ENCODE measurements around the gene ACACA. TPM values are rescaled to one million over a fixed set of nuclear protein-coding genes. Genes with fewer than 3 reads are reported as not detected.
A peak's percentile ranks its signal among the peaks of the same experiment; 100 is the strongest.
"Not testable (repeated sequence)": the region's sequence is repeated elsewhere in the genome, so short reads cannot be mapped to it uniquely, and the experiment has no call there.

ACACA gene
- total RNA-seq, 1 experiment from 2014 or later: 43.6 TPM

DNA sequence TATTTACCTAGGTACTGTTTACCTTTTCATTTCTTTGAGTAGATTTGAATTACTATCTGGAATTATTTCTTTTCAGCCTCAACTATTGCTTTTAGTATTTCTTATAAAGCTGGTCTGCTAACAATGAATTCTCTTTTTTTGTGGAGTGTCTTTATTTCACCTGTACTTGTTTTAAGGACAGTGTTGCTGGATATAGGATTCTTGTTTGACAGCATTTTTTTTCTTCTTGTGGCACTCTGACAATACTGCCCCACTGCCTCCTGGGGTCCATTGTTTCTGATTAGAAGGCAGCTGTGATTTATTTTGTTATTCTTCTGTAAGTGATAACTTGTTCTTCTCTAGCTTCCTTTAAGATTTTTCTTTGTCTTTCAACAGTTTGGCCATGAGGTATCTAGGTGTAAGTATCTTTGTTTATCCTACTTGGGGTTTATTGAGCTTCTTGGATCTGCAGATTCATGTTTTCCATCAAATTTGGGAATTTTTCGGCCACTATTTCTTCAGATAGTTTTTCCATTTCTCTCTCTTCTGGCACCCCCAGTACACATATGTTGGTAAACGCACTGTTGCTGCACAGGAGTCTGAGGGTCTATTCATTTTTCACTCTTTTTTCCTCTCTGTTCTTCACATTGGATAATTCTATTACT is 327.4 kb downstream of the ACACA start:
- DNase-seq (ENCODE audit: low read depth): no peak

DNA sequence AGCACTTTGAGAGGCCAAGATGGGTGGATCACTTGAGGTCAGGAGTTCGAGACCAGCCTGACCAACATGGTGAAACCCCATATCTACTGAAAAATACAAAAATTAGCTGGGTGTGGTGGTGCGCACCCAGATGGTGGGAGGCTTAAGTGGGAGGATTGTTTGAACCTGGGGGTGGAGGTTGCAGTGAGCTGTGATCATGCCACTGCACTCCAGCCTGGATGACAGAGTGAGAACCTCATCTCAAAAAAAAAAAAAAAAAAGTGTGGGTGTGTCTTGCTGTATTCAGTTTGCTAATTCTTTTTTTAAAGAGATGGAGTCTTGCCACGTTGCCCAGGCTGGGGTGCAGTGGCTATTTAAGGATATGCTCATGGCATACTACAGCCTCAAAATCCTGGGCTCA is 333.2 kb downstream of the ACACA start:
- DNase-seq (ENCODE audit: low read depth): not testable (repeated sequence)

DNA sequence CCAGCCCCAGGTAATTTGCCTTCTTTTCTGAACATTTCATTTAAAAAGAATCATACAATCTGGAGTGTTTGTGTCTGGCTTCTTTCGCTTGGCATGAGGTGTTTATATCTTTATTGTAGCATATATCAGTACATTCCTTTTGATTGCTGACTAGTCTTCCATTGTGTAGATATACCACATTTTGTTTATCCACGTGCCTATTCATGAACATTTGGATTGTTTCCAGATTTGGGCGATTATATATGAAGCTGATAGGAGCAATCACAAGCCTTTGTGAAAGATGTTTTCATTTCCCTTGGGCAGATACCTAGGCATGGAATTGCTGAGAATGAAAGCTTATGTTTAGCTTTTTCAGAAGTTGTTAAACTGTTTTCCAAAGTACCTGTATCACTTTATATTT is 337.5 kb downstream of the ACACA start:
- no peak for DNase-seq (ENCODE audit: low read depth)

DNA sequence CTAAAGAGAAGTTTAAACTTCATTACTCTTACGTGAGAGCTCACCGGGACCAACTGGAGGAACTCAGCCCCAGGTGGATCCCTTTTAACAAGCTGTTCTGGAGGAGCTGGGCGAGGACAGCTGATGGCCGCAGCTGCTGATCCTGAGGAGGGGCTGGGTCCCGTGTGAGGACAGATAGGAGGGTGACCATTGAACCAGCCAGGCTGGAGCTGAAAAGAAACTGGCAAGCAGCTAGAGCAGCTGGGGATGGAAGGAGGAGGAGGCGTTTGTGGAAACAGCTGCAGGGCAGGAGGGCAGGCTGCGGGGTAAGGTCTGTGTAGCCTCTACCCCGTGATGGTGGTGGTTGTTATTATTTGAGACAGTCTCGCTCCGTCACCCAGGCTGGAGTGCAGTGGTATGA is 338.4 kb downstream of the ACACA start:
- no peak for DNase-seq (ENCODE audit: low read depth)

DNA sequence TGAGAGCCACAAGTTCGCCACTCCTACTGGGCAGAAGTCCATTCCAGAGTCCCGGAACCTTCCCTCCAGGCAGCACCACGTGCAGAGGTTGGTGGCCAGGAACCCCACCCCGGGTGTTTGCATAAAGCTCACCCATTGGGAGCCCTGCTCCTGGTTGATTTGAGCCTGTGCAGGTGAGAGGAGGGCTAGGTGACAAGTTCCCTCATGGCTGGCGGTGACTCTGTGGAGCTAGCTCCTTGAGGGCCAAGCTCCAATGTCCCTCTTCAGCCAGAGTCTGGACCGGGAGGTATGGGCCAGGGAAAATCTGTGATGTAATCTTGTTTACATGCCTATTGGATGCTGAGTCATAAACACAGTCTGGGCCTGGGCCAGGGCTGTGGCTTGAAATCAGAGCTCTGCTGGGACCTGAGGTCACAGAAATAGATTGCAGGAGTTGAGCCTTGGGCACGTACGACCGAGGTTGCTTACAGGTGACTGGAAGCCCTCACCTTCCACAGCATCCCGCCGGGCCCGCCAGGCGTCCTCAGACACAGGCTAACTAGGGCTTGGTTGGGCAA is 339.0 kb downstream of the ACACA start:
- peak; percentile 64 for DNase-seq (ENCODE audit: low read depth)

DNA sequence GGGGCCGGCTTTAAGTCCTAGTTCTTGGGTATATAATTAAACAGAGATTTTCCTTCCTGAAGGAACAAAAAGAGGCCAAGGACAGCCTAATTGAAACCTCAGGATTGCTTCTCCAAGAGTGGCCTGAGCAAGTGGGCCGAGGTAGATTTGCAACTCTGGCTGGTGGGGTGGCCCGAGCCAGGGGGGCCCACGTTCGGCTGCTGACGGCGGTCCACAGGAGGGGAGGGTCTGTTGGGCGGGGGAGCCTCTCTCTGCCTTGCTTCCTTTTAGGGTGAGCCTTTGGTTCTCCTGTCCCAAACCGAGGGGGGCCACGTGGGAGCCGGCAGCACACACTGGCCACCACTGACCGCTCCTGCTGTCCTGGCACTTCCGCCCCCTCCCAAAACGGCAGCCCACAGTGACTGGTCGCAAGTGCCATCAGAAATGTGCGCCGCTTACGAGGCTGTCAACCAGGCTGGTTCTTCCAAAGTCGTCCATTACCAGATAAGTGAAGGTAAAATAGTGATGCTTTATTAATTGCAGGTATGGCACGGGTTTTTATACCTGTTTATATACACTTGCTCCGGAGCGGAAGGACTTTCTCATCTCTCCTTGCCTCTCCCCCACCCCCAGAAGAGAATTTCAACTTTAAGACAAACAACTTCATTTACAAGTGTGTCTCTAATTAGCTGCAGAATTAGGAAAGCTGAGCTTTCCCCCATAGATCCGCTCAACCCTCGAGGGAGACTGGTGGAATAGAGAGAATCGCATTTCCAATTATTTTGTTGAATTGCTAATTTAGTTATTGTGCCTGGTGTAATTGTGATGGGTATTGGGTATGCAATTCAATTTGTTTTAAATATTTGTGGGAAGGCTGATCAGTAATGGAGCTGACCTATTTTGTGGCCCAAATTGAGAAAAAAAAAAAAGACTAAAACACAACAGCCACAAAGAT is 340.0 kb downstream of the ACACA start:
- DNase-seq (ENCODE audit: low read depth): no peak

DNA sequence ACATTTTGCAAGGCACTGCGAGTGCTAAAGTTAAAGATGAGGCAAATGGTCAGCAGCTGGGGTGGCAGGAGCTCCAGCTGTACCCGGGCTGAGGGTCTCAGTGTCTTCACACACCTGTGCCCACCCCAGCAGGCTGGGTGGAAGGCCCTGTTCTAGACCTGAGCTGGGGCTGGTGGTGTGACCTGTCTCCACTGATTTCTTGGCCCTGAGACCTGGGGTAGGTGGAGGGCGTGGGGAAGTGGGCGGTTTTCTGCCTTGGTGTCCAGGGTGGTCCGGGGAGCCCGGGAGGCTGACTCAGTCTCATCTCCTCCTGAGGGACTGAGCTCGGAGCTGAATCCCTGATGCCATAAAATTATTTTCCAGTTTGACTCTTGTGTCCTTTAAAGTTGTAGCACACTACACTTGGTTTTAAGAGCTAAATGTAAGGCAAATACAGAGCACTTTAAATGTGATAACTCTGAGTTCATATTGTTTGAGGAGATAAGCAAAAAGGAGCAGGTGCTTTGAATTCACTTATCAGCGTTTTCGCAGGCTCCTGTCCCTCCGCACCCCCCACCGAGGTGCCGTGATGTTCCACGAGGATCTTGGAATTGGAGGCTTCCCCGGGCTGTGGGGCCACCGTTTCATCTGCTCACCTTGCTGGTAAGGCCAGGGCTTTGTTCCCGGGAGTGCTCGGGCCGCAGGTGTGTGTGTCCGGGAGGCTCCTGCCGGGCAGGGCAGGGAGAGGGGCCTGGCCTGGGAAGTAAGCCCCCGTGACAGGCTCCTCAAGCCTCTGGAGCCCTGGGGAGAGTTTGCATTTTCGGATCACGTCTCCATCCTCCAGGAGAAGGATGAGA is 340.9 kb downstream of the ACACA start:
- no peak for DNase-seq (ENCODE audit: low read depth)

DNA sequence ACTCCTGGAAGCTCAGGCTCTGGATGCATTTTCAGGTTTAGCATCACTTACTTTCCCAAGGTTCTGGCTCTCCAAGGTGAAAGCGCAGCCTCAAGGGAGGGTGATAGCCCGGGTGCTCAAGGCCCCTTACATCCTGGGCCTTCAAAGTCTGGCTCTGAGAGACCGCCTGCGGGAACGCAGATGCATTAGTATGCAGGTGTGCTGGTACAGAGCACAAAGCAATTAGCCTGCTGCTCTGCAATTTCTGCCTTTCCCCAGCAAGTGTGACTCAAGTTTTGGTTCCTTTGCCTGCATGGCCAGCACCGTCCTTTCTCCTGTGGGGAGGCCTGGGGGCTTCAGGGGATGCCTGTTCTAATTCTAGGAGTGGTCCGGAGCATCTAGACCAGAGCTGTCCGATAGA is 341.7 kb downstream of the ACACA start:
- no peak for DNase-seq (ENCODE audit: low read depth)

DNA sequence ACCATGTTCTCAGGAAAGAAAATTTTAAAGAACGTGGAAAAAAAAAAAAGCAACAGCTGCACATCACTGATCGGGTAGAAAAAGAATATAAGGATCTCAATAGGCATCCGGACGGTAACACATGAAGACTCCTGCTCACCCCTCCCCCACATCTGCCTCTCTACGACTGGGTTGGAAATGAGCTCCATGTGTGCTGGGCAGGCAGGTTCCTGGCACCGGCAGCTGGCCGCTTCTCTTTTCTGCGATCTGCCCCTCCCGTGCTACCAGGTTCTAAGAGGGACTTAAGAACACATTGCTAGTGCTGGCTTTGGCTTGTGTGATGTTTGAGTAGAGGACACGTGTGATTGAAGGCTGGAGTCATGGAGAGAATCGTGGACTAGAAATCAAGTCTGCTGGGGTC is 342.4 kb downstream of the ACACA start:
- no peak for DNase-seq (ENCODE audit: low read depth)

DNA sequence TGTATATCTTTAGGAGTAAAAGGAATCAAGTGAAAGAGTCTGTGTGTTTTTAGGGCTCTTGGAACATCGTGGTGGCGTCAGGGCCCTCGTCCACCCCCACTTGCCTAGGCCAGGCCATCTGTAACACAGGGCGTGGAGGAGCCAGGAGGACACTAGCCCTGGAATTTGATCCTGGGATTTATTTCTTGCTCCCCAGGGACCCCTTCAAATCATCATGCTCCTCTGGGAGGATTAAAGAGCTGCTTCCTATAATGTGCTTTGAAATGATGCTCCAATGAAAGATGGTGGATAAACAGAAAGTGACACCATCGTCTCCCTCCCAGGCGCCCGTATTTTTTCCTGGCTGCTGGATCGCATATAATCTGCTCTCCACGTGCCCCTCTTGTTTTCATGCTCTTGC is 344.6 kb downstream of the ACACA start:
- no peak for DNase-seq (ENCODE audit: low read depth)

DNA sequence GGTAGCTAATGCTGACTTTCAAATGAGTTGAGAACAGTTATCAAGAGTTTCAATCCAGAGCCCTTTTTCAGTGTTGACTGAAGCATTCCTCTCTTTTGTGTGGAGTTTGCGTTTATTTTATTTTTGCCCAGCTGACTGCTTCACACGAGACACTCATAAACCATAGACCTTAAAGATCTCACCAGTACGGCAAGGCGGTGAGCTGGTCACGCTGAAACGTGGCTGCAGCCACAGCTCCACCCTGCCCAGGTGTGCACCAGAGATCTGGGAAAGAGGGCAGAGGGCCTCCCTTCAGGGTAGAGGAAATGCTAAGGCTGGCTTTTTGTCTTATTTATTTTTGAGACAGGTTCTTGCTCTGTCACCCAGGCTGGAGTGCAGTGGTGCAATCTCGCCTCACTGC is 345.7 kb downstream of the ACACA start:
- no peak for DNase-seq (ENCODE audit: low read depth)

DNA sequence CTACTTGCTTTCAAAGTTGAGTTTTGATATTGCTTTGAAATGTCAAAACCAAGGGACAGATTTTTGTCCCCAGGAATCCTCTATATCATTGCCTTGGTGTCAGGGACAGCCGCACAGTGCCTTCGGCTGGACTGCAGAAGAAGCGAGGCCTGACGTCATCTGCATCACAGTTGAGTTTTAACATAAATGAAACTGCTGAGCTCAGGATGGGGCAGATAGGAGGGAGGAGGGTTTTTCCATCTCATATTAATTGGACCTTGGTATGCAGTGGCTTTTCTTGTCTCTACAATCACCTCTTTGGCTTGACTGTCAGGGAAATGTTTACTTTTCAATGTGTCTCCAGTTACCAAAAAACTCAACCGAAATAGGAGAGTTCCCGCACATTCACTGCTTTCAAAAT is 346.5 kb downstream of the ACACA start:
- no peak for DNase-seq (ENCODE audit: low read depth)

DNA sequence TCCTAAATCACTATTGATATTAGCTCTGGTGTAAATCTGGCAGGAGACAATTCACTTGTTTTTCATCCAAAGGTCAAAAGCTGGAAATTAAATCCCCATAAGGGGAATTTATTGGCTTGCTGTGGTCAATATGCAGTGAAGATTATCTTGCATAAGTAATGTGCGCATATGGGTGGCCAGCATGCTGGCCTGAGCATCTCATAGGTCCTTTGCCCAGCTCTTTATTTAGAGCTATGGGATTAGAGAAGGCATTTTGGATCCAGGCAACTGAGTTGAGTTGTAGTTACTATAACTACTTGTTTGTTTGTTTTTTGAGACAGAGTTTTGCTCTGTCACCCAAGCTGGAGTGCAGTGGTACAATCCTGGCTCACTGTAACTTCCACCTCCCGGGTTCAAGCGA is 347.1 kb downstream of the ACACA start:
- no peak for DNase-seq (ENCODE audit: low read depth)

DNA sequence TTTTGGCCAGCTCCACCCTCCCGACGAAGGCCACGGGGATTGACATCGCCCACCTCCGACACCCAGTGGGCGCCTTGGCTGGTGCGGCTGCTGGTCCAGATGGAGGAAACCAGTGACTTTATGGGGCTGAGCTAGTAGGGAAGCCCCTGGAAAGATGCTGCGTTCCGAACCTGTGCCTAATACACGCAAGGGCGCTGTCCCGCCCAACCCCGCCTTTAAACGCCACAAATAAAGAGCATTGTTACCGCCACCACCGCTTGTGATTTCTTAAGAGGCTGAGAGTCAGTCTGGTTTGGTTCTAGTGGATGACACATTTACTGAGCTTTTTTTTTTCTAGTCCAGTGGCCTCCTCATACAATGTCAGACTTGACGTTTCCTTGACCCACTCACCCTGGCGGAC is 350.0 kb downstream of the ACACA start:
- no peak for DNase-seq (ENCODE audit: low read depth)

DNA sequence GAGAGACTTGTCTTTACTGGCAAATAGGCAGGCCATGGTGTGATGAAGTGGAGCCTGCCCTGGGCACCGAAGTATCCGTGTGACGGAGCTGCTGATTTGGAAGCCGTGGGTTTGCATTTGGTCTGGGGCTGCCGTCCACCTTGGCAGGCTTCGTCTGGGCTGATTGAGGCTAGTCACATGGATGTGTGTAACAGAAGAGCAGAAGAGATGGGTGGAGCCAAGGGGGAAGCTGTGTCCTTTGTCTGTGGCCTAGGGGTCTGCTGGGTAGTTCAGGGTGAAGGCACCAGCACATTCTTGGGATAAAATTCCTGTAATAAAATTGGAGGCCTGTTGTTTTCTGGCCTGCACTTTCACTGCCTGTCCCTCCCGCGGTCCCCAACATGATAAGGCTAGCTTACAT is 351.7 kb downstream of the ACACA start:
- no peak for DNase-seq (ENCODE audit: low read depth)

DNA sequence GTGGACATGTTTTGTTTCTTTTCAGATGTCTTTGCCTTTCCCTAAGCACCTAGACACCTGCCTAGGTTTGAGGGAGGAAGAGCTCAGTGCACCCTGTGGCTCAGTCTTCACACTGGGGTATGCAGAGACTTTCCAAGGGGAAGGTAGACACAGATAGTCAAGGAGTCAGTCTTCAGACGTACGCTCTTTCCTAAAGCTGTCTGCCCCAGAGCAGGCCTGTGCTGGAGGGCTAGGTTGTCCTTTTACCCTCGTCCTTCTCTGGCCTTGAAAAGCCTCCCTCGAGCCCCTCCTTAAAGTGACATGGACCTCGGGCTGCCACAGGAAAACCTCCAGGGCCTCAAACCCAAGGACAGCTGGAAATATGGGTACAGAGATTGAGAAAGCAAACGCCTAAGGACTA is 354.2 kb downstream of the ACACA start:
- no peak for DNase-seq (ENCODE audit: low read depth)

DNA sequence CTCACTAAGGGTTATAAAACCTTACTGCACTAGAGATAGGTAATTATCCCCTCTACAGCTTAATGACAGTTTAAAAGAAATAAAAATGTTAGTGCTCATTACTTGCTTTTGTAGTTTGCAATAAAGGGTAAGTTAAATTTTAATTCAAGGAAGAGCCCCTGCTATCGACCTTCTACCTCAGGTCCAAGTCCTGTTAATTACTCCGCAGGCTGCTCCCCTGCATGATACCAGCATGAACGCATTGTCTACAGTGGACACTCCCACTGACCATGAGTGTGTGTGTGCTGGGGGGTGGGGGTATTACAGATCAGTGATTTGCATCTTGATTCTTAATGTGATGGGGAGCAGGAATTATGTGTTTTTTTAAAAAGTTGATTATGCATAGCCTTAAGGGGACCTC is 354.8 kb downstream of the ACACA start:
- DNase-seq (ENCODE audit: low read depth): no peak

DNA sequence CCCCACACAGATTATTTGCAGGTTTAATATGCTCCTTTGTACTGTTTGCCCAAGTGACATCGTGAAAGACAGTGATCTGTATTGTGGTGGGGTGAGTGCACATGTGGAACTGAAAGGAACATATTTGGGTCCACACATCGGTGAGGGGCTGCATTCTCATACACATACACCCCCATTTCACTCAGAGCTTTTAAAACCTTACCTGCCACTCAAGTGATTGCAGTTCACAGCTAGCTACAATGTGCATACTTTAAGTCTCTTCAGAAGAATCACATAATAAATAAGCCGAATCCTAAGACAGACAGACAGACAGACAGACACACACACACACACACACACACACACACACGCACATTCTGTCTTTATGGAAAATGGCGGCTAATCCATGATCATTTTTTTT is 355.3 kb downstream of the ACACA start:
- no peak for DNase-seq (ENCODE audit: low read depth)

DNA sequence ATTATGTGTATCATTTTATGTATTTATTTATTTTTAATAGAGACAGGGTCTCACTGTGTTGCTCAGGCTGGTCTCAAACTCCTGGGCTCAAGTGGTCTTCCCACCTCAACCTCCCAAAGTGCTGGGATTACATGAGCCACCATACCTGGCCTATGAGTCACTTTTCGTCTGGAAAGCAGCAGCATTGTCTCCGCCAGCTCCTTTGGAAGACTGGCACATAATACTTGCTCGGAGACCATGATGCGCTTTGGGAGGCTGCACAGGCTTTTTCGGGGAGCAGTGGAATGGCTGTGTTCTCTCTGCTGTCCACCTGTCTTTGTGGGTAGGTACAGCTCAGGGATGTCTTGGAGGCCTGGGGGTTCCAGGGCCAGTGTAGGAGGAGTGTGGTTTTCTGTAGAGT is 355.7 kb downstream of the ACACA start:
- DNase-seq (ENCODE audit: low read depth): no peak

DNA sequence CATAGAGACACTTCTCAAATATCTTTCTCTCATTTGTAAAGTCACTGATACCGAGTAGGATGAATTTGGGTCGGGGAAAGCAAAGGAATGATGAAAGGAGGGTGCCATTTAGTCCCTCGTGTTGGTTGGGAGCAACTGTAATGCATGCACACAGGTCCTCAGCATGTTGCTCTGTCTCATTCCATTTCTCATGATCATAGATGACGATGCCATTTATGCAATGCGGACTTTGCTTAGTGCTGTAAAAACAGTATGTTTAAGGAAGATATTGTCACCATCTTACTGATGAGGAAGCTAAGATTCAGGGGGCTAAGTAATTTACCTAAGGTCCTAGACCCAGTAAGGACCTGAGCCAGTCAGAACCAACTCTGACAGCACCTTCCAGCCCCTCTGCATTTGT is 357.8 kb downstream of the ACACA start:
- no peak for DNase-seq (ENCODE audit: low read depth)

DNA sequence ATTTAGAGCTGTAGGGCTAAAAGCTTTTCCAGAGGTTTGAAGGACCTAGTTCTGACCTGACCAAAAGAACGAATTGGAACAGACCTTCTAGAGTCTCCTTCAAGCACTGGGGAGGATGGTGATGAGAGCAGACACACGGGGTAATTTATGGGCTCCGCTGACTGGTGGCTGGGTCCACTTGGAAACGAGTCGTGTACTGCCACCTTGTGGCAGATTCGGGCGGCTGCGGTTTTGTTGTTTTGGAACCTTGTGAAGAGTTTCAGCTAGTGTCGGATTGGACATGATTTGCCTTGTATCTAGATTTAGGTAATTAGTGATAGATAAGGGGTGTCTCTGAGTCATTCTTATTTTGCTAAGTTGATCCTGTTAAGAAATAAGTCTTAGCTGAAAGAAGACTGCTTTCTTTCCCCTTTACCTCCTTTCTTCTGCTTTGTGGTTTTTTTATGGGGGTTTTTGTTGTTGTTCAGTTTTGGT is 359.0 kb downstream of the ACACA start:
- DNase-seq (ENCODE audit: low read depth): peak; percentile 71
